ENCODE measurements around the gene SPATA31C1.

The SPATA31C1 gene

DNA sequence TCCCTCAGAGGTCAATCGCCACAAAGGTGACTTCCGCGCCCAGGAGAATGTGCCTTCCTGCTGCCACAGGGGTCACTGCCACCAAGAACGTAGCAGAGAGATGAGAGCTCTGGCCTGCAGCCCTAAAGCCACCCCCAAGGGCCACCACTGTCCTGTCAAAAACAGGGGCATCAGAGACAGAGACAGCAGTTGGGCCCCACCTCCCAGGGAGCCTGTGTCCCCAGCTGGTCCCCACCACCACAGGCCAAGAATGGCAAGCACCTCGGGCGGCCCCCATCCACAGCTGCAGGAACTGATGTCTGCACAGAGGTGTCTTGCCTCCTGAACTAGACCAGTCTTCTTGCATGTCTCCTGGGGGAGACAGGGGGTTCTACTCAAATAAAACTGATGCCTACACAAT is 29.3 kb upstream of the SPATA31C1 start:
- in situ Hi-C loops (cut with HindIII; ENCODE audit: low pct_ligation_motif_present, low sequenced_read_pairs) = no loop called here
- TF ChIP-seq, protein P1, sequence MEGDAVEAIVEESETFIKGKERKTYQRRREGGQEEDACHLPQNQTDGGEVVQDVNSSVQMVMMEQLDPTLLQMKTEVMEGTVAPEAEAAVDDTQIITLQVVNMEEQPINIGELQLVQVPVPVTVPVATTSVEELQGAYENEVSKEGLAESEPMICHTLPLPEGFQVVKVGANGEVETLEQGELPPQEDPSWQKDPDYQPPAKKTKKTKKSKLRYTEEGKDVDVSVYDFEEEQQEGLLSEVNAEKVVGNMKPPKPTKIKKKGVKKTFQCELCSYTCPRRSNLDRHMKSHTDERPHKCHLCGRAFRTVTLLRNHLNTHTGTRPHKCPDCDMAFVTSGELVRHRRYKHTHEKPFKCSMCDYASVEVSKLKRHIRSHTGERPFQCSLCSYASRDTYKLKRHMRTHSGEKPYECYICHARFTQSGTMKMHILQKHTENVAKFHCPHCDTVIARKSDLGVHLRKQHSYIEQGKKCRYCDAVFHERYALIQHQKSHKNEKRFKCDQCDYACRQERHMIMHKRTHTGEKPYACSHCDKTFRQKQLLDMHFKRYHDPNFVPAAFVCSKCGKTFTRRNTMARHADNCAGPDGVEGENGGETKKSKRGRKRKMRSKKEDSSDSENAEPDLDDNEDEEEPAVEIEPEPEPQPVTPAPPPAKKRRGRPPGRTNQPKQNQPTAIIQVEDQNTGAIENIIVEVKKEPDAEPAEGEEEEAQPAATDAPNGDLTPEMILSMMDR (IDR thresholded peaks at IDR 0.05; ENCODE audit: low read depth, low read length, missing control alignments) = no peak
- no peak overlapping the region for H3K4me3 ChIP-seq (ENCODE audit: low read depth, low read length)
- no peaks in the 10 kb centered on the region for H3K27me3 ChIP-seq (replicated peaks)
- no peaks in the 10 kb centered on the region for H3K36me3 ChIP-seq (replicated peaks)
- no peak for DNase-seq
- no peak overlapping the region for H3K27ac ChIP-seq

DNA sequence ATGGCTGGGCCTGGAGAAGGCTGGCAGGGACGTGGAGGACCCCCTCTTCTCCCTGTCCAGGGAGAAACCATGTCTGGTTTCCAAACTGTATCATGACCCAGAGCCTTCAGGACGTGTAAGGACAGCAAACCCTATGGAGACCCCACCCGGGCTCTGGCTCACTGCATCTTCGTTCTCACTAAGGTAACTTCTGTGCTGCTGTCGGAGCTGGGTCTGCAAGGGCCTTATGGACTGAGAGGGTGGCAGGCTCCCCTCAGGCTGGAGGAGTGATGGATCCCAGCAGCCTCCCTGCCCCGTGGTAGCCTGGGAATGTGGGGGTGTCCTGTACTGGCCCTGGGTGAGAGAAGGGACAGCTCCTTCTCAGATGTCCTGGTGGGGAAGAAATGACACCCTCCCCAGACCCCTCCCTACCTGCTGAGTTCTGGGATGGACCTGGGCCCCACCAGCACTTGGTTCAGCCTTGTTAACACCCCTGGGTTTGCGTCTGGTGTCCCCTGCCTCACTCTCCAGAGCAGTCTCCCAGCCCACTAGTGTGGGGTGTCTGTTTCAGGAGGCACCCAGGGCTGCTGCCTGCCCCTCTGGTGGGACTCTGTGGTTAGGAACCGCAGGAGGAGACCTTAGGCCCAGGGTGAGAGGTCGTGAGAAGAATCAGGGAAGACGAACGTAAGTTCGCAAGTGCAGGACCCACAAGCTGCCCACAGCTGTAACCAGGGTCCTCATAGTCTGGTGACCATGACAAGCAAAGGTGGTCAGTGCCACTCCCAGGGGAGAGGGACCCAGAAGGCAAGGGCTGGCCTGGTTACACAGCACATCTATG is 28.5 kb upstream of the SPATA31C1 start:
- in situ Hi-C loops (cut with HindIII; ENCODE audit: low pct_ligation_motif_present, low sequenced_read_pairs) = no loop called here
- Histone ChIP-seq H3K36me3 (replicated peaks) (no peaks in the 10 kb centered on the region), H3K27me3 (replicated peaks) (no peaks in the 10 kb centered on the region), H3K27ac (no peak overlapping the region), H3K4me3 (ENCODE audit: low read depth, low read length) (no peak overlapping the region)
- DNase-seq = no peak
- TF ChIP-seq, protein P1 (IDR thresholded peaks at IDR 0.05; ENCODE audit: low read depth, low read length, missing control alignments) = no peak

DNA sequence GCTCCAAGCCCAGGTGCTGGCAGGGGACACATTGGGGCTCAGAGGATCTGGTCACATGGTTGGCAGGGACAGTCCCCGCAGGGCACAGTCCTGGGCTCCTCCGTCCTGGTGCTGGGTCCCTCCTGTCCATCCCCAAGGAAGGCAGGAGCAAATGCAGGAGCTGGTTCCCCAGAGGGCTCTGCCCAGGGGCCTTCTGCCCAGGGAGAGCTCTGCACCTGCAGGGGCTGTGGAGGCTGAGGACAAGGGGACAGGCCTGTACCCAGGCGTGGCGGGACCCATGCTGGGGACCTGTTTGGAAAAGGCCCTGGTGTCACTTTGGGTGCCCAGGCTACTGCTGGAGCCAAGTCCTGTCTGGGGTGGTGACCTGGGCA is 27.9 kb upstream of the SPATA31C1 start:
- Histone ChIP-seq H3K36me3 (replicated peaks) (no peaks in the 10 kb centered on the region), H3K27ac (no peak overlapping the region), H3K4me3 (ENCODE audit: low read depth, low read length) (no peak overlapping the region), H3K27me3 (replicated peaks) (no peaks in the 10 kb centered on the region)
- TF ChIP-seq, protein P1 (IDR thresholded peaks at IDR 0.05; ENCODE audit: low read depth, low read length, missing control alignments) = no peak
- DNase-seq = no peak
- in situ Hi-C loops (cut with HindIII; ENCODE audit: low pct_ligation_motif_present, low sequenced_read_pairs) = no loop called here

DNA sequence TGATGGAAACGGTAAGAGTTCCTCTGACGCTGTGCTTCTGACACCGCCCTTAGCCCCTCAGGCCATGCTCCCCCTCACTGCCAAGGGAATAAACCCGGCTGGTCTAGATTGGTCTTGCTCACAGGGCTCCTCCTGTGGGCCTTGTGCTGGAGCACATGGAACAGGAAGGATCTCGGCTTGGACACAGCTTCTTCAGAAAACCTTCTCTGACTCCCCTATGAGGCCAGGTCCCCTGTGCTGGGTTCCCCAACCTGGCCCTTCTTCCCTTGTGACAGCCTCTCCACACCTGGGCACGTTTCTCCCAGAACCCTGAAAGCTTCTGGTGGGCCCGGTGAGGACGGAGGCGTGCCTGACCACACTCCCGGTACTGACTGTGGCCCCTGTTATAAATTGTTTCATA is 26.9 kb upstream of the SPATA31C1 start:
- no peak for DNase-seq
- H3K36me3 ChIP-seq (replicated peaks) = no peaks in the 10 kb centered on the region
- H3K4me3 ChIP-seq (ENCODE audit: low read depth, low read length) = no peak overlapping the region
- H3K27ac ChIP-seq = no peak overlapping the region
- in situ Hi-C loops (cut with HindIII; ENCODE audit: low pct_ligation_motif_present, low sequenced_read_pairs) = no loop called here
- H3K27me3 ChIP-seq (replicated peaks) = no peaks in the 10 kb centered on the region
- TF ChIP-seq, protein P1 (IDR thresholded peaks at IDR 0.05; ENCODE audit: low read depth, low read length, missing control alignments) = no peak

DNA sequence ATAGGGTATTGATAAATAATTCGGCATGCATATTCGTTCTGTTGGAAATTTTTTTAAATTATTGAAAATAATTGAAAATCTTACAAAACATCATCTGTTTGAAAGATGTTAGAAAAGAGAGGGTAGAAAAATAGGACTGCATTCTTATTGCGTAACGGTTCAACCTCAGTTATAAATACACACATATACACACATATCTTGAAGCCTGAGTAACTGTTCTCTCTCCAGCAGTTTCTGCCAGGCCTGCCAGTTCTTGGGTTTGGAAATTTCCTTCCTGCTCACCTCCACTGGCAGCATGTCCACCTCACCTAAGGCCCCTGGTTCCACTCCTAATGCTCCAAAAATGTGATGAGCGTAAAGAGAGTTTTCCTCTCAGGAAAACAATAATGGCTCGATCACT is 26.0 kb upstream of the SPATA31C1 start:
- no peak for DNase-seq
- TF ChIP-seq, protein P1 (IDR thresholded peaks at IDR 0.05; ENCODE audit: low read depth, low read length, missing control alignments) = no peak
- Histone ChIP-seq H3K27ac (no peak overlapping the region), H3K27me3 (replicated peaks) (no peaks in the 10 kb centered on the region), H3K36me3 (replicated peaks) (no peaks in the 10 kb centered on the region), H3K4me3 (ENCODE audit: low read depth, low read length) (no peak overlapping the region)
- in situ Hi-C loops (cut with HindIII; ENCODE audit: low pct_ligation_motif_present, low sequenced_read_pairs) = no loop called here

DNA sequence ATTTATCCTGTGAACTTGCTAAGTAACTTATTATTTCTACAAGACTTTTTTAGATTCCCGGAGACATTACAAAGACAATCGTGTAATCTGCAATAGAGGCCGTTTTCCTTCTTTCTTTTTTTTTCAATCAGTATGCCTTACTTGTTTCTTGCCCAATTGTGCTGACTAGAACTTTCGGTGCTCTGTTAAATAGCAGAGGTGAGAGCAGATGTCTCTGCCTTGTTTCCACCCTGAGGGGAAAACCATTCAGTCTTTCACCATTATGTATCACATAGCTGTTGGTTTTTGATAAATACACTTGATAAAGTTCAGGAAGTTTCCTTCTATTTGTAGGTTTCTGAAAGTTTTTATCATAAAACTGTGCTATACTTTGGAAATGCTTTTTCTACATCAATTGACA is 24.8 kb upstream of the SPATA31C1 start:
- Histone ChIP-seq H3K27me3 (replicated peaks) (no peaks in the 10 kb centered on the region), H3K36me3 (replicated peaks) (no peaks in the 10 kb centered on the region), H3K27ac (no peak overlapping the region), H3K4me3 (ENCODE audit: low read depth, low read length) (no peak overlapping the region)
- TF ChIP-seq, protein P1 (IDR thresholded peaks at IDR 0.05; ENCODE audit: low read depth, low read length, missing control alignments) = no peak
- in situ Hi-C loops (cut with HindIII; ENCODE audit: low pct_ligation_motif_present, low sequenced_read_pairs) = no loop called here
- DNase-seq = no peak

All from brain microvascular endothelial cell (primary cell).